Measurements from ENCODE around the gene TRAF3IP1.

Gene TRAF3IP1

DNA sequence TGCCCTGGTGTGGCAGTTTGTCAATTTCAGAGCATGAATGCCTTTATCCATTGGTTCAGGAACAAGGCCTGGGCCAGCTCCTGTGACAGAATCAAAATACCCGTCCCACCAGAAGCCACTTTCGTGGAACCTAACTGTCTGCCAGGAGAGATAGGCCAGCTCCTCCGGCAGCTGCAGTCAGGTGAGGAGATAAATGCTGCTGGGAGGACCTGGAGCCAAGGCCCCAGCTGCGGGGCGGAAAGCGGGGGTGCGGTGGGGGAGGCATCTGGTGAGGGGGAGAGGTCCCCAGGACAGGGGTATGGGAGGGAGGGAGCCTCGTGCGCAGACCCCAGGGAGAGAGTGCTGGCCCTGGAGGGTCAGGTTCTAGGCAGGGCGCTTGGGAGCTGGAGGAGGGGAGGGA lies 102.0 kb downstream of the TRAF3IP1 start:
- Mint-ChIP-seq H3K27ac (no peak overlapping the region), H3K4me1 (ENCODE audit: low read depth) (peaks cover 12% of the 10 kb centered on the region), H3K36me3 (ENCODE audit: low read depth) (peaks cover 2% of the 10 kb centered on the region), H3K4me3 (no peak overlapping the region), H3K9me3 (no peaks in the 10 kb centered on the region), H3K27me3 (no peaks in the 10 kb centered on the region)
- no peak for DNase-seq

DNA sequence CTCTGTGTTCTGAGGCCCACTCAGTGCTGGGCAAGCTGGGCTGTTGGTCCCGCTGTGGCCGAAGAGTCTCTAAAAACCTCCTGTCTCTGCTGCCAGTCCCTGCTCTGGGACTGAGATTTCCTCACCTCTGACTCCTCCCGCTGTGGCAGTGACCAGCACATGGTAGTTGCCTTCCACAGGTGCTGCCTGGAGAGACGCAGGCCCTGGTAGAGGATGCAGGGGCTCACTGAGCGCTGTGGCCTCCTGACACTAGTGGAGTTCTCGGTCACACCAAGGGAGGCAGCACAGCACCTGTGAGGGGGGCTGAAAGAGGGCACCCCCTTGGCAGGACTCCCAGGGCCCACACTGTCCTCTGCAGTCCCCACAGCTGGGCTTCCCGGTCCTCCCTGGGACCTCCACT lies 102.6 kb downstream of the TRAF3IP1 start:
- peaks cover 8% of the 10 kb centered on the region for H3K36me3 Mint-ChIP-seq (ENCODE audit: low read depth)
- H3K4me1 Mint-ChIP-seq (ENCODE audit: low read depth) = peaks cover 17% of the 10 kb centered on the region
- H3K27ac Mint-ChIP-seq = no peak overlapping the region
- no peak for DNase-seq
- no peak overlapping the region for H3K4me3 Mint-ChIP-seq
- no peaks in the 10 kb centered on the region for H3K9me3 Mint-ChIP-seq
- no peaks in the 10 kb centered on the region for H3K27me3 Mint-ChIP-seq

DNA sequence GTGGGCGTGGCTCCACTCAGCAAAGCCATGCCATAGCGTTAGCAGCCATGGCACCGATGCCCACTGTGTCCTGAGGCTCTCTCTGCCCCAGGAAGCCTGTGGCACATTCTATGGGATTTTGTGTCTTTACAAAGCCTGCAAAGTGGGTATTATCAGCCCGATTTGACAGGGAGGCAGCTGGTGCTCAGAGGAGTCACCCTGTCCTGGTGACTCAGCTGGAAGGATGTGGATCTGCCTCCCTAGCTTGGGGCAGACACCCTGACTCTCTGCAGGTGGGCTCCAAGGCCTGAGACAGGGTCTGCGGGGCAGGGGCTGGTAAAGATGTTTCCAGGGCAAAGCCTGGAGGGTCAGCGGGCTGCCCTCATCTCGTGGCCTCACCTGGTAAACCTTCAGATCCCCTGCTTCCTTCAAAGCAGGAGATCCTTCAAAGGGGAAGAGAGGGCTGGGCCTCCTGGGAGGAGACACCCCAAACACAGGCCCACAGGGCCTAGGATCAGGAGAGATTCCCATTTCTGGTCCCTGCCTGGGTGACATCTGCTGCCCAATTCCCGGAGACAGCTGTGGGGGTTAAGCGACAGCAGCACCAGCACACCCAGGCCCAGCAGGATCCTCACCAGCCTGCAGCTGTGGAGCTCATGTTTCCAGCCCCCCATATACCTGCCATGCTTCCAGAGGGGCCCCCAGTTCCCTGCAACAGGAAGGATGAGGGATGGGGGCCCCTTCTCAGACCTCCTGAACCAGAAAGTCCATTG lies 103.4 kb downstream of the TRAF3IP1 start:
- Mint-ChIP-seq H3K9me3 (no peaks in the 10 kb centered on the region), H3K4me1 (ENCODE audit: low read depth) (peaks cover 23% of the 10 kb centered on the region), H3K4me3 (no peak overlapping the region), H3K27ac (no peak overlapping the region), H3K27me3 (no peaks in the 10 kb centered on the region), H3K36me3 (ENCODE audit: low read depth) (peaks cover 15% of the 10 kb centered on the region)
- no peak for DNase-seq

DNA sequence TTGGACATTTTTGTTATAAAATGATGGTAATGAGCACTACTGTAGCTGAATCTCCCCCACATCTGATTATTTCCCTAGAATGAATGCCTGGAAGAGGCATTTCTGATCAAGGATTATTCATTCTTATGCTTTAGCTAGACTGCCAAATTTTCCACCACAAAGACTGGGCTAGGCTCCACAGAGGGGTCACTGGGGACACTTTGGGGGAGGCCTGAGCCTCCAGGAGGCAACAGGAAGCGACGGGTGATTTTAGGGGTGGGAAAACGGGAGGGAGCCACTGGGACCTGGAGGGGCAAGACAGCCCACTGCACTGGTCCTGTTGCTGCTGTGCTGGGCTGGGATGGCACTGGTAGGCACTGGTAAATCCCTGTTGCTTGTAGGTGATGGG lies 104.0 kb downstream of the TRAF3IP1 start:
- Mint-ChIP-seq H3K4me3 (no peak overlapping the region), H3K9me3 (no peaks in the 10 kb centered on the region), H3K36me3 (ENCODE audit: low read depth) (peaks cover 20% of the 10 kb centered on the region), H3K27me3 (no peaks in the 10 kb centered on the region), H3K27ac (no peak overlapping the region), H3K4me1 (ENCODE audit: low read depth) (peaks cover 28% of the 10 kb centered on the region)
- no peak for DNase-seq

DNA sequence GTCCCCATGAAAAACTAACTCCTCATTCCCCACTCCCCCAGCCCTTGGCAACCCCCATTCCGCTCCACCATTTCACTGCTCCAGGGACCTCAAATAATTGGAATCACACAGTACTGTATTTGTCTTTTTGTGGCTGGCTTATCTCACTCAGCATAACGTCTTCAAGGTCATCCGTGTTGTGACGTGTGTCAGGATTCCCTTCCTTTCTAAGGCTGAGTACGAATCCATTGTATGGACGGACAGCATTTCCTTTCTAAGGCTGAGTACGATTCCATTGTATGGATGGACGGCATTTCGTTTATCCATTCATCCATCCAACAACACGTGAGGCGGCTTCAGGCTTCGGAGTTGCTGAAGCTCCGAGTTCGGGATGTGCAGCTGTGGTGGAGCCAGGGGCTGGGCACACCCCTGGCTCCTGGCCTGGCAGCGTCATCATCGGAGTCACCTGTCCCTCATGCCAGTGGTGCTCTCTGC lies 105.2 kb downstream of the TRAF3IP1 start:
- peak overlapping the region; percentile 93 for H3K4me3 Mint-ChIP-seq
- no peak overlapping the region for H3K27ac Mint-ChIP-seq
- peaks cover 37% of the 10 kb centered on the region for H3K4me1 Mint-ChIP-seq (ENCODE audit: low read depth)
- no peaks in the 10 kb centered on the region for H3K9me3 Mint-ChIP-seq
- DNase-seq = no peak
- H3K27me3 Mint-ChIP-seq = no peaks in the 10 kb centered on the region
- peaks cover 30% of the 10 kb centered on the region for H3K36me3 Mint-ChIP-seq (ENCODE audit: low read depth)

DNA sequence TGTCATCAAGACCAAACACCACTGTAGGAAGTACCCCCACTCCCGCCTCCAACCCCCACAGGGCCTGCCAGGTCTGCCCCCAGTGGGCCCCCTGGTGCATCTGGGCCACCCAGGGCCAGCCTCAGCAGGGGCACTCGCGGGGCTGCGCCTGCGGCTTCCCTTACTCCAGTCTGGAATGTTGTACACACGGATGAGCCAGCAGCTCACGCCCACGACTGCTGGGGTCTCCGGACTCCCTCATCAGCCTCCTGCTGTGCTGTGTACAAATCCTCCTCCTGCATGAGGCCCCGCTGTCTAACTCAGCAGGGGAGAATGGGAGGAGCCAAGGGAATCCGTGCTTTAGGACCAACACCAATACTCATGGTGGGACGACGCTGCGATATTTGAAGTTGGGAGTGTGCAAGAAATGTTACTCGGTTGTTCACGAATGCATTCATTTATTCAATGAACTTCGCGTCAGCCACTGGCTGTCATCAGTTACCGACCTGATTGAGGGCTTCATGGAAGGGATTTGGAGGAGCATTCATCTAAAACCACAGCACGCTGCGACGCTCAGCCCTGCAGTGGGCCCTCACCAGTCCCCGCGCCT lies 105.8 kb downstream of the TRAF3IP1 start:
- peak; percentile 47 for DNase-seq
- Mint-ChIP-seq H3K27me3 (no peaks in the 10 kb centered on the region), H3K4me3 (peak overlapping the region; percentile 93), H3K4me1 (ENCODE audit: low read depth) (peaks cover 42% of the 10 kb centered on the region), H3K36me3 (ENCODE audit: low read depth) (peaks cover 35% of the 10 kb centered on the region), H3K9me3 (no peaks in the 10 kb centered on the region), H3K27ac (peak overlapping the region; percentile 95)

DNA sequence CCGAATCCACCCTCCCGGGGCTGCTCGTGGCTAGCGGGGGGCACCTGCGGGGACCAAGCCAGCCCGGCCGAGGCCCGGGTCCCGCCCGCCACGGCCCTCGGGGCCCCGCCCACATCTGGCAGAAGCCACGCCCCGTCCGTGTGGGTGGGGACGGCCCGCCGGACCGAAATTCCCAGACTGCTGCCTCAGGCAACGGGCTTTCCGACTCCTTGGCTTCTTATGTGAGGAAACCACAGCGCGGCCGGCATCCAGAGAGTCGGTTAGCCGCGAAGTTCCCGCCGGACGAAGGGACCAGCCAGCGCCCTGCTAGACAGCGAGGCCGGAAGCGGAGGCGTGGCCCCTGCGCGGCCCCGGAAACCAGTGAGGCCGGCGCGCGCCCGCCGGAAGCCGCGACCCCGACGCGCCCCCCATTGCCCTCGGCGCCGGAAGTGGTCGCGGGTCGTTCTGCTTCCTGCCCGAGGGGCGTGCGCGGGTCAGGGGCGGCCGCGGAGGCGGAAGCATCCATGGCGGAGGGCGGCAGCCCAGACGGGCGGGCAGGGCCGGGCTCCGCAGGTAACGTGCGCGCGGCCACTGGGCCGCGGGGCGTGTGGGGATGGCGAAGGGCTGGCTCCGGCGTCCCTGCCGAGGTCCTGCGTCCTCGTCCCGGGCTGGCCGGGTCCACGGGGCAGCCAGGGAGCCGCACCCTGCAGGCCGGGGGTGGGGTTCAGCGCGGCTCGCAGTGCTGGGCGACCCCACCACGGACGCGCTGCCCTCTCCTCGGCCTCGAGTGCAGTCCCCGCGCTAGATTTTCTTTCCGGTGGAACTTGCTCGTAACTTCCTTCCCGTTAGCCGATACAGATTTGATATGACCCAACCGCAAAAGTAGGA lies 106.5 kb downstream of the TRAF3IP1 start, which contains the start of gene ASB1:
Gene ASB1, plus strand, starts transcription at position 360 of the 867 bp plus-strand sequence. Its CDS starts 144 bp downstream, at position 504.
- H3K9me3 Mint-ChIP-seq = no peaks in the 10 kb centered on the region
- peak; percentile 94 for DNase-seq
- peaks cover 49% of the 10 kb centered on the region for H3K4me1 Mint-ChIP-seq (ENCODE audit: low read depth)
- peaks cover 41% of the 10 kb centered on the region for H3K36me3 Mint-ChIP-seq (ENCODE audit: low read depth)
- peak within 1 kb of the TSS; percentile 93 for H3K4me3 Mint-ChIP-seq
- H3K27me3 Mint-ChIP-seq = no peaks in the 10 kb centered on the region
- H3K27ac Mint-ChIP-seq = peak within 1 kb of the TSS; percentile 95

DNA sequence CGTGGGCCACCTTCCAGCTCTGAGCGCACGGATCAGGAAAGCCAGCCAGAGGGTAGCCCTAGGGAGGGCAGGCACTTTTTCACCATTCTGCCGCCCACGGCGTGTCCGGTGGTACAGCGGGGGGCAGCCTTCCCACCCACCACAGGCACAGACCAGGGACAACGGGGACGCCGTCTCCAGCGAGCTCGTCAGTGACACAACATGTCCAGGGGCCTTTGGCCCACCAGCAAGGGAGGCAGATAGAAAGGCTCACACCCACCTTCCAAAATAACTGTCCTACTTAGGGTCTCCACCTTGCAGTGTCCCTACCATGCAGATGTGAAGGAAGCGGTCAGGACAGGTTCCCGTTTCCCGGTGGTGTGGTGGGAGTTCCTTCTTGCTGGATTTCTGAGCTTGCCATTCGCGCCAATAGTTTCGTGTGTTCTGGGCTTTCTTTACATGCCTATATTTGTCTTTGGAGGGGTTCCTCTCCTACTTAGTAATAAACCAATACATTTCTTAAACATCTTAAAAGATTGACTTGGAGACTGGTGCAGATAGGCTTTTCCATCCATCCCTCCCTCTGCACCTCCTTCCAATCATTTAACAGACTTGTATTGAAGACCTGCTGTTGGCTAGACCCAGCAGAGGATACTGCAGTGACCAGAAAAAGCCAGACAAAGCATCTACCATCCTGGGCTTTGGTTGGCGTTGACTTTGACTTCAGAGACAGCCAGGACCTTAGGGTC lies 107.3 kb downstream of the TRAF3IP1 start:
- Mint-ChIP-seq H3K27me3 (no peaks in the 10 kb centered on the region), H3K9me3 (no peaks in the 10 kb centered on the region), H3K36me3 (ENCODE audit: low read depth) (peaks cover 48% of the 10 kb centered on the region), H3K4me3 (peak overlapping the region; percentile 93), H3K27ac (peak overlapping the region; percentile 95), H3K4me1 (ENCODE audit: low read depth) (peaks cover 54% of the 10 kb centered on the region)
- no peak for DNase-seq

DNA sequence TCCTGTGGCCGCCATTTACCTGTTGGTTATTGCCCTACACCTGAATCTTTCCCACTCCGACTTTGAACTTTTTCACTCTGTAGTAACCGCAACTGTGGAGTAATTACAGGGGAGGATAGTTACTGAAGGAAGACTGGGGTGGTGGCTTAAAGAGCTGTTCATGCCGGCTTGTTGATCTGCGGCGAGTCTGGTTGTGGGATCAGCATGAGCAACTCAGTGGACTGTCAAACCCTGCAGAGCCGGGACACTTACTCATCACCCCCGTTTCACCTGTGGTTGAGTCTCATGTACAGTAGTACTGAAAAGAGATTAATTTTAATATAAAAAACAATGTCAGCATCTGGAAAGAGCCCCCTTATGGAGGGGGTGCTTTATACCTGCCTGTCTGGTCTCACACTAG lies 108.5 kb downstream of the TRAF3IP1 start:
- H3K9me3 Mint-ChIP-seq = no peaks in the 10 kb centered on the region
- no peak for DNase-seq
- peaks cover 59% of the 10 kb centered on the region for H3K36me3 Mint-ChIP-seq (ENCODE audit: low read depth)
- H3K4me1 Mint-ChIP-seq (ENCODE audit: low read depth) = peaks cover 62% of the 10 kb centered on the region
- no peaks in the 10 kb centered on the region for H3K27me3 Mint-ChIP-seq
- H3K4me3 Mint-ChIP-seq = peak overlapping the region; percentile 93
- H3K27ac Mint-ChIP-seq = peak overlapping the region; percentile 95

DNA sequence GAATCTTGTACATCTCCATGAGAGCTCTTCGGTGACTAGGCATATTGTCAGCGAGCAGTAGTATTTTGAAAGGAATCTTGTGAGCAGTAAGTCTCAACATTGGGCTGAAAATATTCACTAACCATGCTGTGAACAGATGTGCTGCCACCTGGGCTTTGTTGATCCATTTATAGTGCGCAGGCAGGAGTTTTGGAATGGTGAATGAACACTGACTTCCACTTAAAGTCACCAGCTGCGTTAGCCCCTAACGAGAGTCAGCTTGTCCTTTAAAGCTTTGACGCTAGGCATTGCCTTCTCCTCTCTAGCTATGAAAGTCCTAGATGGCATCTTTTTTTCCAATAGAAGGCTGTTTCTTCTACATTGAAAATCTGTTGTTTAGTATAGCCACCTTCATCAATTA lies 110.5 kb downstream of the TRAF3IP1 start:
- H3K27me3 Mint-ChIP-seq = no peaks in the 10 kb centered on the region
- DNase-seq = no peak
- H3K4me1 Mint-ChIP-seq (ENCODE audit: low read depth) = peaks cover 67% of the 10 kb centered on the region
- peak overlapping the region; percentile 42 for H3K27ac Mint-ChIP-seq
- peaks cover 78% of the 10 kb centered on the region for H3K36me3 Mint-ChIP-seq (ENCODE audit: low read depth)
- no peaks in the 10 kb centered on the region for H3K9me3 Mint-ChIP-seq
- no peak overlapping the region for H3K4me3 Mint-ChIP-seq

DNA sequence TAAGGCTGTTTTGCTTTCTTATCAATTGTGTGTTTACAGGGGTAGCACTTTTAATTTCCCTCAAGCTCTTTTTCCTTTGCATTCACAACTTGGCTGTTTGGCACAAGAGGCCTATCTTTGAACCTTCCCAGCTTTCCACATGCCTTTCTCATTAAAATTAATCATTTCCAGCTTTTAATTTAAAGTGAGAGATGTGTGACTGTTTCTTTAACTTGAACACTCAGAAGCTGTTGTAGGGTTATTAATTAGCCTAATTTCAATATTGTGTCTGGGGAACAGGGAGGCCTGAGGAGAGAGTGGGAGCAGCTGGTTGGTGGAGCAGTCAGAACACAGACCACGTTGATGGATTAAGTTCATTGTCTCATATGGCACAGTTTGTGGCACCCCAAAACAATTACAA lies 111.1 kb downstream of the TRAF3IP1 start:
- Mint-ChIP-seq H3K36me3 (ENCODE audit: low read depth) (peaks cover 84% of the 10 kb centered on the region), H3K9me3 (no peaks in the 10 kb centered on the region), H3K4me1 (ENCODE audit: low read depth) (peaks cover 68% of the 10 kb centered on the region), H3K27me3 (no peaks in the 10 kb centered on the region), H3K4me3 (no peak overlapping the region), H3K27ac (peak overlapping the region; percentile 42)
- DNase-seq = no peak

DNA sequence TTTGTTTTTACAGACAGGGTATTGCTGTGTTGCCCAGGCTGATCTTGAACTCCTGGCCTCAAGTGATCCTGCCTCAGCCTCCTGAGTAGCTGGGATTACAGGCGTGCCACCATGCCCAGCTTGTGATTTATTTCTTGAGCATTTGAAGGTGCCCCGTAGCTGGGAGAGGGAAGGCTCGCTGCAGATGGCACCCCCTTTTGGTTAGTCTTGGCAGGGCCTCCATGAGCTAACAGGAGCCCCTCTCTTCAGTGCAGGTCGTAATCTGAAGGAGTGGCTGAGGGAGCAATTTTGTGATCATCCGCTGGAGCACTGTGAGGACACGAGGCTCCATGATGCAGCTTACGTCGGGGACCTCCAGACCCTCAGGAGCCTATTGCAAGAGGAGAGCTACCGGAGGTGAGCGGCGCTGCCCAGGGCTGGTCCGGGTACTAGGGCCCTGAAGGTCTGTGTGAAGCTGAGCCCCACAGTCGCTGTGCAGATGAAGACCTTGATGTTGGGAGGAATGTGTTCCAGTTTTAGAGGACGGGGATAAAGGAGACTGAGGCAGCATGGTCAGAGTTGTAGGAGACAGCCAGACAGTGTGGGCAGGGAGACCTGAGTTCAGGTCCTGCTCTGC lies 113.1 kb downstream of the TRAF3IP1 start:
- peaks cover 71% of the 10 kb centered on the region for H3K4me1 Mint-ChIP-seq (ENCODE audit: low read depth)
- peak overlapping the region; percentile 53 for H3K27ac Mint-ChIP-seq
- H3K27me3 Mint-ChIP-seq = no peaks in the 10 kb centered on the region
- H3K36me3 Mint-ChIP-seq (ENCODE audit: low read depth) = peaks cover 88% of the 10 kb centered on the region
- no peaks in the 10 kb centered on the region for H3K9me3 Mint-ChIP-seq
- DNase-seq = no peak
- no peak overlapping the region for H3K4me3 Mint-ChIP-seq

DNA sequence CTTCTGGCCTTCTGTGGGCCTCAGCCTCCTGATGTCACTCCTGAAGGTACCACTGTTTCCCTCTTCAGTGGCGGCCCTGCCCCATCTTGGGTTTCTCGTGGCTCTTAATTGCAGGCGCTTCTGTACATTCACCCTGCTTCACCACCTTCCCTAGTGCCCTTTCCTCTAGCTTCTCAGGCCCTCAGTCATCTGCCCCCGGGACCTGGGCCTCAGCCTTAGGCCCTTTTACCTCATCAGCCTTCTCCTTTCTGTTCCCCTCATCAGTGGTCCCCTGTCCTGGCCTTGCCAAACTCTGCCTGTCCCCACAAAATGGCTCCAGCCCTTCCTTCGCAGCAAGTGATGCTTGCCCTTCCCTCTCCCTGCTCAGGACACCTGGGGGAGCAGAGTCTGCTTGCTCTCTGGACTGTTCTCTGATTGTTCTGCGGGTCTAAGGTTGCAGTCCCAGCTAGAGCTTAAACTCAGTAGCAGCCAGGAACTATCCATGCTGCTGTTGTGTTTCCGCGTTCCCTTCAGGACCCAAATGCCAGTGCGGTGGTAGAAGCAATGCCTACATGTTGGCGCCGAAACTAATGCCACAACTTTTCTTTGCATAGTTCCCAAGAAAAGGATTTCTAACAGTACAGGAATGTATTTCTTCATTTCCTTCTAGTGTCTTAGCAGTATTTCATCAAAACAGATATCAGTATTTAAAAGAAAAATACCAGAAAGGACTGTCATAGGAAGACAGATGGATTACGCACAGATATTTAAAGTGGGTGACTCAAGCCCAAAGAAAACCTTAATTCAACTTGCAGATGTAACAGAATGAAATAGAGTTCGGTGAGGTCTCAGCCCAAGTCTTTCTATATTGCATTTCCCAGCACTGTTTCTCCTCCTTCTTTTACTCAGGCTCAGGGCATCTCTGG lies 113.9 kb downstream of the TRAF3IP1 start:
- Mint-ChIP-seq H3K4me3 (no peak overlapping the region), H3K36me3 (ENCODE audit: low read depth) (peaks cover 87% of the 10 kb centered on the region), H3K27ac (no peak overlapping the region)

More for the DNA sequence above, 113.9 kb downstream of the TRAF3IP1 start:
- Mint-ChIP-seq H3K4me1 (ENCODE audit: low read depth) (peaks cover 72% of the 10 kb centered on the region), H3K27me3 (no peaks in the 10 kb centered on the region), H3K9me3 (no peaks in the 10 kb centered on the region)
- no peak for DNase-seq
